Endothelial cell of umbilical vein (primary cell): Measurements from ENCODE around the gene CEP104. TPM values are rescaled to one million over a fixed set of nuclear protein-coding genes. Genes with fewer than 3 reads are reported as not detected.
"Not testable (repeated sequence)": the region's sequence is repeated elsewhere in the genome, so short reads cannot be mapped to it uniquely, and the experiment has no call there.

ENCODE experiments used
- BruUV-seq: library from RNA; stranded (reverse); fragments of 400-500 nt; replicated peaks from 2 replicates; lab custom pipeline; 2021; lab: Mats Ljungman, UMichigan
- CTCF ChIA-PET: fragments of 300-600, 350-600 bp; sonication (Branson Sonifier 250); formaldehyde crosslinking; loops from one replicate; lab custom pipeline; 2021; ENCODE audit warnings: antibody characterized with exemption, inconsistent platforms; lab: Charles Lee
- POLR2A ChIA-PET: fragments of 300-600, 350-600 bp; sonication (Branson Sonifier 250); formaldehyde crosslinking; loops from one replicate; lab custom pipeline; 2021; ENCODE audit warnings: antibody characterized with exemption, inconsistent platforms; lab: Charles Lee
- DNase-seq: peaks from one replicate; pipeline ENCODE4 v3.0.0-alpha.2; 2011; ENCODE audit warnings: low read depth, low spot score
- FAIRE-seq: peaks from 2 replicates; lab custom pipeline; 2011; peaks lifted over from hg19 to GRCh38; lab: Jason Lieb, UNC
- H2AFZ ChIP-seq: 2 replicates; pipeline ENCODE4 v1.6.0; 2012; ENCODE audit warnings: low read depth, low read length, control low read depth, inconsistent platforms
- H3K27ac ChIP-seq: 2 replicates; pipeline ENCODE4 v1.5.1; 2011; ENCODE audit warnings: low read depth, mild to moderate bottlenecking, control low read depth, low read length, moderate library complexity; ENCODE audit not compliant: insufficient read depth
- H3K27me3 ChIP-seq, 2 experiments: 2 replicates each; pipeline versions ENCODE4 v1.6.0 to v1.6.1; 2011; ENCODE audit warnings: low read length in 2 of 2, mixed read lengths in 1 of 2; ENCODE audit not compliant: control insufficient read depth in 2 of 2, insufficient read depth in 2 of 2
- H3K36me3 ChIP-seq, 2 experiments: 2 replicates in 1 of 2; 3 replicates in 1 of 2; pipeline ENCODE4 v1.5.1; 2011; ENCODE audit warnings: low read length in 2 of 2, mild to moderate bottlenecking in 1 of 2, moderate library complexity in 1 of 2; ENCODE audit not compliant: control insufficient read depth in 2 of 2, insufficient read depth in 2 of 2; ENCODE audit errors: extremely low read depth in 1 of 2
- H3K4me1 ChIP-seq: 3 replicates; pipeline ENCODE4 v1.5.1; 2011; ENCODE audit warnings: mild to moderate bottlenecking, low read length; ENCODE audit not compliant: control insufficient read depth, insufficient read depth; ENCODE audit errors: extremely low read depth
- H3K4me2 ChIP-seq: 2 replicates; pipeline ENCODE4 v1.6.1; 2011; ENCODE audit warnings: low read length, control low read depth, mixed read lengths; ENCODE audit not compliant: insufficient read depth
- H3K4me3 ChIP-seq, 3 experiments: fragments of 200-600 bp in 1 of 3; sonication (generic), shearing (Covaris generic) in 1 of 3; replicated peaks in 1 of 3; 2 replicates each; pipeline ENCODE4 v1.5.1; 2011 to 2016; ENCODE audit warnings: control low read depth in 3 of 3, low read length in 3 of 3, mild to moderate bottlenecking in 2 of 3, inconsistent platforms in 1 of 3, low read depth in 1 of 3, moderate library complexity in 1 of 3; ENCODE audit not compliant: insufficient read depth in 1 of 3
- H3K79me2 ChIP-seq: 2 replicates; pipeline ENCODE4 v1.6.0; 2012; ENCODE audit warnings: low read length, inconsistent platforms; ENCODE audit not compliant: control insufficient read depth, insufficient read depth
- H3K9ac ChIP-seq: replicated peaks from 2 replicates; pipeline ENCODE3; 2011; ENCODE audit warnings: low read length, control low read depth; ENCODE audit not compliant: insufficient read depth; ENCODE audit errors: extremely low read depth
- H3K9me1 ChIP-seq: replicated peaks from 3 replicates; pipeline ENCODE4 v1.6.0; 2011; ENCODE audit warnings: mild to moderate bottlenecking, low read length; ENCODE audit not compliant: control insufficient read depth, insufficient read depth; ENCODE audit errors: extremely low read depth
- H3K9me3 ChIP-seq: replicated peaks from 2 replicates; pipeline ENCODE4 v1.5.1; 2012; ENCODE audit warnings: low read length, inconsistent platforms; ENCODE audit not compliant: control insufficient read depth, insufficient read depth
- H4K20me1 ChIP-seq: replicated peaks from 2 replicates; pipeline ENCODE3; 2011; ENCODE audit warnings: mild to moderate bottlenecking, low read length; ENCODE audit not compliant: control insufficient read depth, insufficient read depth; ENCODE audit errors: extremely low read depth
- CTCF ChIP-seq, 2 donors: IDR thresholded peaks; 1 replicate in 1 of 2; 2 replicates in 1 of 2; pipeline ENCODE4 v1.5.1; 2011; ENCODE audit warnings: low read length in 2 of 2, mild to moderate bottlenecking in 2 of 2, moderate library complexity in 2 of 2, control low read depth in 1 of 2, inconsistent platforms in 1 of 2, low read depth in 1 of 2; ENCODE audit not compliant: insufficient read depth in 1 of 2; ENCODE audit errors: extremely low read depth in 1 of 2
- EZH2 ChIP-seq: IDR thresholded peaks from 2 replicates; pipeline ENCODE4 v1.6.1; 2012; ENCODE audit warnings: borderline replicate concordance, low read depth, mild to moderate bottlenecking, moderate library complexity, low read length, inconsistent platforms; ENCODE audit not compliant: severe bottlenecking
- FOS ChIP-seq: IDR thresholded peaks from 2 replicates; pipeline ENCODE4 v1.6.1; 2011; ENCODE audit warnings: mild to moderate bottlenecking, low read length, moderate library complexity, borderline replicate concordance; ENCODE audit not compliant: insufficient read depth
- GATA2 ChIP-seq: IDR thresholded peaks from 2 replicates; pipeline ENCODE4 v1.7.0; 2011; ENCODE audit warnings: low read depth, mild to moderate bottlenecking, moderate library complexity, mixed read lengths, low read length; ENCODE audit not compliant: insufficient read length, insufficient read depth
- JUN ChIP-seq: IDR thresholded peaks from 2 replicates; pipeline ENCODE4 v1.6.1; 2011; ENCODE audit warnings: borderline replicate concordance, low read depth; ENCODE audit not compliant: insufficient read length, insufficient read depth
- MAX ChIP-seq: IDR thresholded peaks from 2 replicates; pipeline ENCODE4 v1.6.1; 2011; ENCODE audit not compliant: insufficient read depth, insufficient read length
- MYC ChIP-seq: IDR thresholded peaks from one replicate; pipeline ENCODE4 v1.6.1; 2011; ENCODE audit warnings: mild to moderate bottlenecking, low read depth, low read length
- POLR2A ChIP-seq: IDR thresholded peaks from 2 replicates; pipeline ENCODE4 v1.6.1; 2012; ENCODE audit warnings: low read depth, mild to moderate bottlenecking, control low read depth, low read length
- POLR2AphosphoS5 ChIP-seq: IDR thresholded peaks from 2 replicates; pipeline ENCODE4 v1.6.1; 2012; ENCODE audit warnings: low read depth, mild to moderate bottlenecking, control low read depth, low read length, moderate library complexity; ENCODE audit not compliant: insufficient read depth
- dilution Hi-C: fragments of 300-500 bp; cut with MboI; formaldehyde crosslinking; loops from one replicate; pipeline ENCODE4 v1.15.0; 2019; ENCODE audit warnings: low sequenced_read_pairs; ENCODE audit not compliant: extremely low pct_ligation_motif_present
- intact Hi-C: fragments of 100-400 bp; cut with micrococcal nuclease; formaldehyde crosslinking; loops from one replicate; pipeline ENCODE4 v1.10.0; 2022
- polyA plus RNA-seq, 4 experiments: library from polyadenylated mRNA; depleted of rRNA in 3 of 4; stranded (reverse) in 3 of 4; unstranded in 1 of 4; fragments of >200 nt; gene quantifications; 2 replicates each; pipeline versions ENCODE4 v1.2.1 to v1.2.3, GENCODE V29; 2011 to 2012; ENCODE audit warnings: missing spikeins in 1 of 4
- total RNA-seq: library from RNA; stranded (reverse); gene quantifications from 2 replicates; pipeline ENCODE4 v1.2.3, GENCODE V29; 2021

The CEP104 gene
- total and polyA plus RNA-seq, 2 donors (not counting 3 experiments of a cell fraction or from before 2014, with no cell fraction given), result 12.4 to 43.0 TPM

GRCh38 chr1:3805038-3805437 is 52.0 kb downstream of the CEP104 start:
- CTCF ChIA-PET, result no interaction called here
- Histone ChIP-seq H3K9me1 (no peaks in the 10 kb centered on the region), H3K79me2 (no peaks in the 10 kb centered on the region), H3K27me3 (no peaks in the 10 kb centered on the region), H3K4me3 (no peak overlapping the region), H3K36me3 (no peaks in the 10 kb centered on the region), H3K27ac (no peak overlapping the region), H3K4me2 (no peak overlapping the region), H2AFZ (no peak overlapping the region), H3K4me1 (no peaks in the 10 kb centered on the region), H3K9me3 (no peaks in the 10 kb centered on the region), H4K20me1 (no peaks in the 10 kb centered on the region), H3K9ac (no peak overlapping the region)
- TF ChIP-seq EZH2, result no peak
- TF ChIP-seq JUN, result no peak
- no peak for TF ChIP-seq GATA2
- no peak for TF ChIP-seq FOS
- TF ChIP-seq CTCF (IDR thresholded peaks at IDR 0.05; ENCODE audit: extremely low read depth in 1 of 2, insufficient read depth in 1 of 2, low read depth in 1 of 2, low read length in 2 of 2), result no peak
- TF ChIP-seq MYC, result no peak
- no peak for TF ChIP-seq POLR2A
- TF ChIP-seq POLR2AphosphoS5, result no peak
- no peak for TF ChIP-seq MAX
- DNase-seq (no peak), FAIRE-seq (no peak)
- dilution Hi-C loops (no loop called here), intact Hi-C loops (no loop called here)
- no TSS peak for BruUV-seq
- POLR2A ChIA-PET, result no interaction called here

GRCh38 chr1:3804627-3804944 is 52.4 kb downstream of the CEP104 start:
- FAIRE-seq, result not testable (repeated sequence)

More at GRCh38 chr1:3804627-3804944, 52.4 kb downstream of the CEP104 start:
- H2AFZ ChIP-seq, H3K4me1 ChIP-seq, H3K9ac ChIP-seq, H3K27ac ChIP-seq, H4K20me1 ChIP-seq, dilution Hi-C loops, H3K79me2 ChIP-seq, H3K9me1 ChIP-seq, H3K27me3 ChIP-seq, H3K4me2 ChIP-seq, H3K36me3 ChIP-seq, H3K9me3 ChIP-seq, H3K4me3 ChIP-seq, BruUV-seq, POLR2A ChIA-PET, DNase-seq: not testable (repeated sequence)
- CTCF ChIA-PET, result interaction anchor here (0.7 to 1.5 kb wide), 3 partner anchors 80 to 351 kb away, joined by 3 to 5 read pairs (median 3); partner anchors contain the start of gene C1orf174
- intact Hi-C loops, result loop anchor here (5.0 kb wide), 1 partner anchor 352 kb away; the partner anchor contains the start of gene ARHGEF16
